NAMALWA (cell line): ENCODE data around the gene SPNS1.
"Not testable (repeated sequence)": the region's sequence is repeated elsewhere in the genome, so short reads cannot be mapped to it uniquely, and the experiment has no call there.

Experiments
- DNase-seq: peaks from one replicate; pipeline ENCODE4 v3.0.0-alpha.2; 2015; ENCODE audit warnings: low spot score

Gene SPNS1

DNA sequence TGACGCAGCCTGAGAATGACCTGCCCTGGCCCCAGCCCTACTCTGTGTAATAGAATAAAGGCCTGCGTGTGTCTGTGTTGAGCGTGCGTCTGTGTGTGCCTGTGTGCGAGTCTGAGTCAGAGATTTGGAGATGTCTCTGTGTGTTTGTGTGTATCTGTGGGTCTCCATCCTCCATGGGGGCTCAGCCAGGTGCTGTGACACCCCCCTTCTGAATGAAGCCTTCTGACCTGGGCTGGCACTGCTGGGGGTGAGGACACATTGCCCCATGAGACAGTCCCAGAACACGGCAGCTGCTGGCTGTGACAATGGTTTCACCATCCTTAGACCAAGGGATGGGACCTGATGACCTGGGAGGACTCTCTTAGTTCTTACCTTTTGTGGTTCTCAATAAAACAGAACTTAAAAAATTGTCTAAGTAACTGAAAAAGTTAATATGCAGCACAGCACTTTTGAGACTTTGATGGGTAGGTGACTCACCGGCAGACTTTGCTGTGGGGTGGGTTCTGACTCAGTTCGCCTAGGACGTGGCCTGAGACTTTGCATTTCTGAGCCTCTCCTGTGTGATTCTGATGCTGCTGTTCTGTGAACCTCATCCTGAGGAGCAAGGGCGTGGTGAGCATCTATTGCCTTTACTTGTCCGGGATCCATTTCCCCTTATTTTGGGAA lies 15.9 kb downstream of the SPNS1 start:
- DNase-seq, result no peak

DNA sequence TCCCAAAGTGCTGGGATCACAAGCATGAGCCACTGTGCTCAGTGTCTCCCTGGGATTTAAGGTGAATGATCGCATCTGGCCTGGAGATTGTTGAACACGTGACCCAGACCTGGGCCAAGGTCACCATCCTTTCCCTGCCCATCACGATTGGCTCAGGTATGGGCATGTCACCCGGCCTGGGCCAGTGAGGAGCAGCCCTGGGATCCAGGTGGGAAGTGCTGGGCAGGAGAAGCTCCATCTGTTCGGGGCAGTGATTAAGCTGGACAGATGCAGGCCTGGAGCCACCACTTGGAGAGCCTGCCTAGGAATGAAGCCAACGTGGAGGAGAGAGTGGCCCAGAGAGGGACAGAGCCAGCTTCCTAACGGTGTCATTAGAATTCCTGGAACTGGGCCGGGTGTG lies 17.1 kb downstream of the SPNS1 start:
- DNase-seq, result no peak

DNA sequence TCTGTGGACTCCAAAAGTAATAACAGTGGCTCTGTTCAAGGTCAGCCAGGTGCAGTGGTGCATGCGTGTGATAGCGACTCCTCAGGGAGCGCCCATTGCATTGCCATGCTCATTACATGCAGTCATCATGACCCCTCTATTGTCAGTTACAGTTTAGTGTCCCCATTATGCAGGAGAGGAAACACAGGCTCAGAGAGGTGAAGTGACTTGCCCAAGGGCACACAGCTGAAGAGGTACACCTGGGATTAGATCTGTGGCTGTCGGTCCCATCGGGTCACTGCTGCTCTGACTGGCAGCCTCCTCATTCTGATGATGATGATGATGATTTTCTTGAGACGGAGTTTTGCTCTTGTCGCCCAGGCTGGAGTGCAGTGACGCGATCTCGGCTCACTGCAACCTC lies 17.9 kb downstream of the SPNS1 start:
- no peak for DNase-seq

DNA sequence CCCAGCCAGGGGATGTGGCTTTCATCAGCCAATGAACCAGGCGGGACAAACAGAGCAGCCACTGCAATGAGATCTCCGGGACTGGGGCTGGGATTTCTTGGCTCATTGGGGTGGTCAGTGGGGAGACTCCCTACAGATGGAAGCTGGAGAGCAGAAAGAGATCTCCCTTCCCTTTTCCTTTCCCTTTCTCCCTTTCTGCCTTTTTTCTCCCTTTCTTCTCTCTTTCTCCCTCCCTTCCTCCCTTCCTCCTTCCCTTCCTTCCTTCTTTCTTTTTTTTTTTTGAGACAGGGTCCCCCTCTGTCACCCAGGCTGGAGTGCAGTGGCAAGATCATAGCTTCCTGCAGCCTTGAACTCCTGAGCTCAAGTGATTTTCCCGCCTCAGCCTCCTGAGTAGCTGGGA lies 24.3 kb downstream of the SPNS1 start:
- no peak for DNase-seq

DNA sequence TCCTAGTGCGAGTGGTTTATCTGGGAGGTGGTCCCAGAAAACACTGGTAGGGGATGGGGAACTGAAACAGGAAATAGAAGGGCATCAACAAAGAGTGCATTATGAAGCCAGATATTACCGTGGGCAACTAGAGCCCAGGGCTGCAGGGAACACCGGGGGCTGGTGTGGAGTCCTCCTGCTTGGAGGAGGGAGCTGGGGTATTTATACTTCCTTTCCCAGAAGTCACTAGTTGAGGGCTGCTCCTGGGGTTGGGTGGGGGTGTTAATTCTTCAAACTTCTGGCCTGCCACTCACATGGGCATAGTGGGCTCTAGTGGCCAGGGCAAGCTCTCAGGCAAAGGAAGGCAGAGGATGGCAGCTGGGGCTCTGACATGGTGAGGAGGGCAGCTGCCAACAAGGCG lies 25.0 kb downstream of the SPNS1 start:
- DNase-seq, result no peak

DNA sequence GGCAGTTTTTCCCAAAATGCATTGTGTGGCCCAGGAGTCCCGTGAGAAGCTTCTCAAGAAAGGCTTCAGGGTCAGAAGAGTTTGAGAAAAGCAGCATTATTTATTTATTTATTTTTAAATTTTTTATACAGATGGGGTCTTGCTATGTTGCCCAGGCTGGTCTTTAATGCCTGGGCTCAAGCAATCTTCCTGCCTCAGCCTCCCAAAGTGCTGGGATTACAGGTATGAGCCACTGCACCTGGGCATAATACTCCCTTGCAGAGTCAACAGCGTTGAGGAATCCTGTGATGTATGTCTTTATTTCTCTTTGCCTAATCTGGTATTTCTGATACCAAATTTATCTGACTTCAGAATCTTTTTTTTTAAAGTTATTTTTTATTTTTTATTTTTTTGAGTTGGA lies 25.4 kb downstream of the SPNS1 start:
- no peak for DNase-seq

DNA sequence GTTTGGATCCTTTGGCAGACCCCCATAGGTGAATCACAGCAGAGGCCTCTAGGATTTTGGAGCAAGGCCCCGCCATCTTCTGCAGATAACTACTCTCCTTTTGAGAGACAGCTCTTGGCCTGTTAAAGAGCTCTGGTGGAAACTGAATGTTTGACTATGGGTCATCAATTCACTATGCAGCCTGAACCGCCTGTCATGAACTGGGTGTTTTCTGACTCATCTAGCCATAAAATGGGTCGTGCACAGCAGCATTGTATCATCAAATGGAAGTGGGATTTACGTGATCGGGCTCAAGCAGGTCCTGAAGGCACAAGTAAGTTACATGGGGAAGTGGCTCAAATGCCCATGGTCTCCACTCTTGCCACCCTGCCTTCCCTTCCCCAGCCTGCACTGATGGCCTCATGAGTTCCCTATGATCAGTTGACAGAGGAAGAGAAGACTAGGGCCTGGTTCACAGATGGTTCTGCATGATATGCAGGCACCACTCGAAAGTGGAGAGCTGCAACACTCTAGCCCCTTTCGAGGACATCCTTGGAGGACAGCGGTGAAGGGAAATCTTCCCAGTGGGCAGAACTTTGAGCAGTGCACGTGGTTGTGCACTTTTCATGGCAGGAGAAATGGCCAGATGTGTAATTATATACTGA lies 30.0 kb downstream of the SPNS1 start:
- DNase-seq, result not testable (repeated sequence)

DNA sequence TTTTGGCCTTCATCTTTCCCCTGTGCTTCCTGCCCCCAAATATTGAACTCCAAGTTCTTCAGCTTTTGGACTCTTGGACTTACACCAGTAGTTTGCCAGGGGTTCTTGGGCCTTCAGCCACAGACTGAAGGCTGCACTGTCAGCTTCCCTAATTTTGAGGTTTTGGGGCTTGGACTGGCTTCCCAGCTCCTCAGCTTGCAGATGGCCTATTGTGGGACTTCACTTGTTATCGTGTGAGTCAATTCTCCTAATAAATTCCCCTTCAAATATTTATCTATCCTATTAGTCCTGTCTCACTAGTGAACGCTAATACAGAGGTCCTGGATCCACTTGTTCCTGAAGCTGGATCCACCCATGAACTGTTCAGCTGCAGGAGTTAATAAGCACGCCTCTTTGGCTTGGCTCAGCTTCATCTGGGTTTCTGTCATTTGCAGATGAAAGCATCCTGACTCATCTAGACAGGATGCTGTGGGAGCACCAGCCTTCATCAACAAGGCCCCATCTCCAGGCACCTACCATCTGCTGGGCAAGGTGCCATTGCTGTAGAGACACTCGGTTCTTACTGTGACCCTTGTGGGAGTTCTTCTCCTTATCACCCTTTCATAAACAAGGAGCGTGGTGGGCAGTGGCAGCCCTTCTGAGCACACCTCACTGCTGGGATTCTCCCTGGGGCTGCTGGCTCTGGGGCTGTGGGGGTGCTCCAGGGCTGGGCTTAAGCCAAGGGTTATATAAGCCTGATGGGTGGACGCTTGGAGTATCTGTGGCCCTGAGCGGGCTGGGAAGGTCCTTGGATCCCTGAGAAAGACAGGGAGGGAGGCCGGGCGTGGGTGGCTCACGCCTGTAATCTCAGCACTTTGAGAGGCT lies 33.4 kb downstream of the SPNS1 start:
- DNase-seq, result no peak

DNA sequence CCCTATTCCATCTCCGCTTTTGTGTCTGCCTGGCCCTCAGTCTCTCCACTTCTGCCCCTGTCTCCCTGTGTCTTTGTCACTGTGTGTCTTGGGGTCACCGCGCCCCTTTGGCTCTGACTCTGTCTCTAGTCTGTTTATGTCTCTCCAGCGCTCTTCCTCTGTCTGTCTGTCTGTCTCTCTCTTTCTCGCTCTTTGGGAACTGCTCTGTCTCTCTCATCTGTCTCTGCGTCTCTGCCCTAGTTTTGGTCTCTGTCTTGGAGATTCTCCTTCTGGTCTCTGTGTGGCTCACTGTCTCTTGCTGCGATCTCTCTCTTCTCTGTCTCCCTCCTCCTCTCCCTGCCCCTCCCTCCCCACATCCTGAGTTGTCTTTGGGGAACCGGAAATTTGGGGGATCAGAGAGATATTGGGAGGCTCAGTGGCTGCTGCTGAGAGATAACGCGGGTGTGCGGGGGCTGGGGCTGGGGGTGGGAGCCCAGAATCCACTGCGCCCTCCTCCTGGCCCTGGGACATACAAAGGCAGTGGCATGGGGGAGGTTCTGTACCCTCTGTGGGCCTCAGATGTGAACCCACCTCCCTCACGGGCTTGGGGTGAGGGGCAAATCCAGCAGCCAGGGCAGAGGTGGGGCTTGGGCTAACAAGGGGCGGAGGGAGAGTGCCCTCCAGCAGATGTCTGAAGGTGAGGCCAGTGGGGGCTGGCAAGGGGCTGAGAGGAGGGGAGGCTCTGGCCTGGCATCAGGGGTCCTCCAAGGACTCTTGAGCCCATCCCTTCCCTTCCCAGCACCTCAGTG lies 34.7 kb downstream of the SPNS1 start:
- DNase-seq, result no peak

DNA sequence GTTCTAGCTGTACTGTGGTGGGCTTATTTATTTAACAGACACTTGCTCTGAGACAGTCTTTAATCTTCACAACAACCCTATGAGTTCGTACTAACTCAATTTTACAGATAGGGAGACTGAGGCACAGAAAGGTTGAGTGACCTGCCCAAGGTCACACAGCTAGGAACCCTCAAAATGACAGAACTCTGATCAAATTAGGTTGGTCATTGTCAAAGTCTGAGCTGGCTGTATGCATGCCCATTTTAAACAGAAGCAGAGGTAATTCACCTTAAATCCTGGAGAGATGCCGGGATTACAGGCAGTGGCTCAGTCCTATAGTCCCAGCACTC lies 35.2 kb downstream of the SPNS1 start:
- no peak for DNase-seq

DNA sequence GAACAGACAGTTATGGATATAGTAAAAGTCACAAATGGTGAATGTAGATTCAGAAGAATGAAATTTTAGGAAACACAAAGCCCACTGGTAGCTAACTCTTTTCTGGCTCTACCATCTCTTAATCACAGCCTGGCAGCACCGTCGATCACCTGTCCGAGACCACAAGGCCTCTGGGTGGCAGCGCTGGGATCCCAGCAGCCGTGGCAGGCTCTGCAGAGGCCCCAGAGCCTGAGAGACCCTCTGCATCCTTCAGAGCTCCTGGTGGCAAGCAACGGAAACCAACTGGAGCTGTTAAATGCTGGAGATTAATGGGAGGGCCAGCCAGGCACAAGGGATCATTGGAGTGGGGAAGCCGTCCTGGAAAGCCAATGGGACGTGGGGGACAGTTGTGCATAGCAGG lies 36.5 kb downstream of the SPNS1 start:
- peak; percentile 16 for DNase-seq

DNA sequence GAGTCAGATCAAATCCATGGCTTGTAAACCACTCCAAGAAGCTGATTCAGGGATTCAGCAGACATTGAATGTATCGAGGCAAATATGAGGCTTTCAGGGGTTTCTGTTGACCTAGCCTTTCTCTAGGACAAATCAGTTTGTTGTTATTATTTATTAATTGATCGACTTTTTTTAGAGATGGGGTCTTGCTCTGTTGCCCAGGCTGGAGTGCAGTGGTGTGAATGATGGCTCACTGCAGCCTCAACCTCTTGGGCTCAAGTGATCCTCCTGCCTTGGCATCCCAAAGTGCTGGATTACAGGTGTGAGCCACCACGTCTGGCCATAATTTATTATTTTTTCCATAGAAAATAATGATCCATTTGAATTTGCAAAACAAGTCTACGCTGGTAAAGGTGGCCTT lies 37.3 kb downstream of the SPNS1 start:
- DNase-seq, result no peak

DNA sequence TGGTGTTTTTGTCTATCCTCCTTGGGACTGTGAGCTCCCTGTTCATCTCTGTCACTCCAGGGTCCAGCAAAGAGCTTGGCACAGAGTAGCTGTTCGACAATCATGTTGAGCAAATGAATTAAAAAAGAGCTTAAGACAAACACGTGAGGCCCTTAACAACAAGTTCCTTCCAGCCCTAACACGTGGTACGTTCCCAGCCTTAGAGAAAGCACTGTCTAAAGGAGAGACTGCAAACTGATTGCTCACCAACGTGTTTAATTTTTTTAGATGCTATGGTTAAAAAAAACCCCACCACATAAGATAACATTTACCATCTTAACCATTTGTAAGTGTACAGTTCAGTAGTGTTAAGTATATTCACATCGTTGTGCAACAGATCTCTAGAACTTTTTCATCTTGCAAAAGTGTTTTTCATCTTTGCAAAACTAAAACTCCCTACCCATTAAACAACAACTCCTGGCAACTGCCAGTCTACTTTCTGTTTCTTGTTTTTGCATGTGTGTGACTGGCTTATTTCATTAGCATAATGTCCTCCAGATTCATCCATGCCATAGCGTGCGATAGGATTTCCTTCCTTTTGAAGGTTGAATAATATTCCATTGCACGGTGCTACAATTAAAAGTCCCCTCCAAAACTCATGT lies 38.5 kb downstream of the SPNS1 start:
- DNase-seq, result no peak

DNA sequence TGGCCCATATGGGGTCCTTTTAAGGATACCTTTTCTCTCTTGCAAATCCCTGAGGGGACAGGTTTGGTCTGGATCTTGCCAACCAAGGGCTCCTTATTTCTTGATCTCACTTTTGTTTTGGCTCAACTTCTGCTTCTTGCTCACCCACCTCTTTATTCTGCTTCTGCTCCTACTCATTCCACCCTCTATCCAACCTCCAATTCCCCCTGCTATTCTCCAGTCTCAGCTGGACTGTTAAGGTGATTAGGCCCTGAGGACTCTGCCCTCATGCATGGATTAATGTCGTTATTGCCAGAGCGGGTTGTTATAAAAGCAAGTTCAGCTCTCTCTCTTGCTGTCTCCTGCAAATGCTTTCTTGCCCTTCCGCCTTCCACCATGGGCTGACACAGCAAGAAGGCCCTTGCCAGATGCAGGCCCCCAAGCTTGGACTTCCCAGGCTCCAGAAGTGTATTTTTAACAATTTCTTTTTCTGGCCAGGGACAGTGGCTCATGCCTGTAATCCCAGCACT lies 40.0 kb downstream of the SPNS1 start:
- no peak for DNase-seq

DNA sequence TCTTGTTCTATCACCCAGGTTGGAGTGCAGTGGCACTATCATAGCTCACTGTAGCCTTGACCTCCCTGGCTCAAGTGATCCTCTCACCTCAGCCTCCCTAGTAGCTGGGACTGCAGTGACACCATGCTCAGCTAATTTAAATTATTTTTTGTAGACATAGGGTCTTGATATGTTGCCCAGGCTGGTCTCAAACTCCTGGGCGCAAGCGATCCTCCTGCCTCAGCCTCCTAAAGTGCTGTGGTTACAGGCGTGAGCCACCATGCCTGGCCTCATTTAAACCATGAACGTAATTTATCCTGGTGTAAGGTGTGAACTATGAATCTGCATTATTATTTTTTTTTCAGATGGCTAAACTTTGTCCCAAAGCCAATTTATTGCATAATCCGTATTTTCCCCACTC lies 47.6 kb downstream of the SPNS1 start:
- DNase-seq, result no peak

DNA sequence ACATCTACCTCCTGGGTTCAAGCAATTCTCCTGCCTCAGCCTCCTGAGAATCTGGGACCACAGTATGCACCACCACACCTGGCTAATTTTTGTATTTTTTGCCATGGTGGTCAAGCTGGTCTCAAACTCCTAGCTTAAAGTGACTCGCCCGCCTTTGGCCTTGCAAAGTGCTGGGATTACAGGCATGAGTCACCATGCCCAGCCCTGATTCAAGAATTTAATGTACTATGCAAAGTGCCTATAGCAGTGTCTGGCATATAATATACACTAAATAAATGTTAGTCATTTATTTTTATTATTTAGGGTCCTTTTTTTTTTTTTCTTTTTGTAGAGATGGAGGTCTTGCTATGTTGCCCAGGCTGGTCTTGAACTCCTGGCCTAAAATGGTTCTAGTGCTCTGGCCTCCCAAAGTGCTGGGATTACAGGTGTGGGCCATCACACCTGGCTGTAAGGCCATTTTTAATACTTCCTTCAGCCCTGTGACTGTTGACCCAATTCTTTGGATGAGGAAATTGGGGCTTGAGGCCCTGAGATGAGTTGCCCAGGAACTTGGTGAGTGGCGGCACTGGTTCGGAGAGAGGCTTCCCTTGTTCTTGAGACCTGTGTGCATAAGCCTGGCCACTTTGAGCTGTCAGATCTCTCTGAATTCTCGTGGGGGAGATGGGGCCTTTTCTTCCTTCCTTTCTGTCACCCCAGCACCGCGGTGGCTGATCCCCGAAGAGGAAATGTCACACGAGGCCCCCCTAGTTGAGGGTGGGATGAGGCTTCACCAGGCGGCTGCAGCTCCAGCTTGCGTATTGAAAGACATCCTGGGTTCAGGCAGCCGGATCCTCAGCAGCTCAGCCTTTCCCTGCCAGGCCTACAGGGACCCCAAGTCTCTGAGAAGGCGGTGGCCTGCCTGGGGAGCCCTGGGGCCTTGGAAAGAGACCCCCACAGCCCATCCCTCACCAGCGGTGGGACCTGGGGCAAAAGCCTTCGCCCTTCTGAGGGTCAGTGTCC lies 49.0 kb downstream of the SPNS1 start:
- no peak for DNase-seq

DNA sequence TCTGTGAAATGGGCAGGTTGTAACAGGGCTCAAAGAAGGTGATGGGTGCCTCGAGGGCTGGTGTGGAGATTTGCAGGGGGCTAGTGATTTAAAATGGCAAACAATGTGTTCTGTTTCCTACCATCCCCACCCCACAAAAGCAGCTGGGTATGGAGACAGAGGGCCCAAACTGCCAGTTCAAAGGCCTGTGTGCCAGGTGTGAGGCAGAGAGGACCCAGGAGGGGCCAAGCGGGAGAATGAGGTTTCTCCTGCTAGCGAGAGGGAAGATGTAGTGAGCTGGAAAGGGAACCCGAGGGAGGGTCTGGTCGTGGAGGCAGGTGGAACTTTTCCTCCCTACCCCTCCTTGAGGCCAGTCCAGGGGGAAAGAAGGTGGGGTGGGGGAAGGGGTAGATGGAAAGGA lies 49.7 kb downstream of the SPNS1 start:
- no peak for DNase-seq

DNA sequence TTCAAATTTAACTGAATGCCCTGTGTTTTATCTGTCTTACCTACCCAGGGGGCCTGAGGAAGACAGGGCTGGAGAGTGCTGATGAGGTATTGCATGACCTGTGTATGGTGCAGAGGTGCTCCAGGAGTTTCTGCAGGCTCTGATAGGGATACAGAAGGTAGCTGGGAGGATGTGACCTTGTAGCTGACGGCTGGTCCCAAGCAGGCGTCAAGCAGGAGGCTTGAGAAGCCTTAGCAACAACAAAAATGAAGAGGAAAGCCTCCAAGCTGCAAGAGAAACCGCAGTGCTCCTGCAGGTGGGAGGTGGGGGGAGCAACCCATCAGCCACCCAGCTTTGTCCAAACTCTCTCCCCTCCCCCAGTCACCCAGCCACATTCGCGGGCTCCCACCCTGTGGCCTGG lies 50.6 kb downstream of the SPNS1 start:
- DNase-seq, result no peak

DNA sequence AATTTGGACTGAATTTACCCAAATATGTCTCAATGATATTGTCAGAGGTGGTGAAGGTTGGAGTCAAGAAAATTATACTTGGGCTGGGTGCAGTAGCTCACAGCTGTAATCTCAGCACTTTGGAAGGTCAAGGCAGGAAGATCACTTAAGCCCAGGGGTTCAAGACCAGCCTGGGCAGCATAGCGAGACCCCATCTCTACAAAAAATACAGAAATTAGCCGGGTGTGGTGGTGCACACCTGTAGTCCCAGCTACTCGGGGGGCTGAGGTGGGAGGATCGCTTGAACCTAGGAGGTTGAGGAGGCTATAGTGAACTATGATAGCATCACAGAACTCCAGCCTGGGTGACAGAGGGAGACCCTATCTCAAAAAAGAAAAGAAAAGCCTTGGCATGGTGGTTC lies 51.2 kb downstream of the SPNS1 start:
- DNase-seq, result no peak

DNA sequence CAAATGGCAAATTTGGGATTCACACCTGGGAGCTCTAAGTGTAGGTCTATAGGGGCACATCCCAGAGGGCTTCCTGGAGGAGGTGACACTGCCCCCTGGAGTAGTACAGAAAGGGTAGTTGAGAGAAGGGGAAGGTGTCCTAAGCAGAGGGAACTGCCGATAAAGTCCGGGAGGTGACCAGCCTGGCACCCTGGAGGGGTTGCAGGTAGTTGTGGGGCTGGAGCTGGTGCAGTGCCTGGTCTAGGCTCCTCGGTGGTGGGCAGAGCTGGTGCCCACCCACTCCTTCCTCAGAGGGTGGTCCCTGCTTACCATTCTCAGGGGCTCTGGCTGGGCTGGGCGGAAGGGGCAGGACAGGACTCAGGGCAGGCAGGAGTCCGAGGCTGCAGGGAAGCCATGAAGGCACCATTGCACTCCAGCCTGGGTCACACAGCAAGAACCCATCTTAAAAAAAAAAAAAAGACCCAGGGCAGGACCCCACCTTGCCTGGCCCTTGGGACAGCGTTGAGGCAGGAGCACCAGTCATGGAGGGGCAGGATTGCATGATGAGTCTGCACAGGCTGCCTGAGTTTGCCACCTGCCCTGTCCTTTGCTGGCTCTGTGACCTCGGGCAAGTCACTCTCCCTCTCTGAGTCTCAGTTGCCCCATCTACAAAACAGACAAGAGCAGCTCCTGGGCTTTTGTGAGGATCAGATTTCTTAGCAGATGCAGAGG lies 54.0 kb downstream of the SPNS1 start:
- no peak for DNase-seq
